SK-N-MC (cell line): Measurements from ENCODE around the gene ZHX3.

ENCODE experiments used
- EZH2 ChIP-seq: fragments of 200-600 bp; sonication (generic); IDR thresholded peaks from one replicate; pipeline ENCODE4 v1.6.1; 2017; ENCODE audit warnings: antibody characterized with exemption
- FOXP2 ChIP-seq: optimal IDR thresholded peaks from 2 replicates; pipeline ENCODE3; 2011; ENCODE audit warnings: mild to moderate bottlenecking, moderate library complexity; ENCODE audit not compliant: insufficient read depth; ENCODE audit errors: extremely low read length, control extremely low read depth
- POLR2AphosphoS5 ChIP-seq: IDR thresholded peaks from 2 replicates; pipeline ENCODE4 v1.6.1; 2012; ENCODE audit warnings: mild to moderate bottlenecking, low read depth, low read length, borderline replicate concordance

- no peak for TF ChIP-seq EZH2
- TF ChIP-seq POLR2AphosphoS5 = no peak
- no peak for TF ChIP-seq FOXP2
Measured at GRCh38 chr20:41187668-41188067, 129.9 kb downstream of the ZHX3 start.
